GM18867 (cell line): ENCODE data around the gene TTC8.
"Not testable (repeated sequence)": the region's sequence is repeated elsewhere in the genome, so short reads cannot be mapped to it uniquely, and the experiment has no call there.

Source experiments
- ATAC-seq: cut with Tn5 transposase; IDR thresholded peaks from one replicate; pipeline ENCODE4 v1.9.1; 2021; ENCODE audit warnings: mild to moderate bottlenecking, moderate library complexity; ENCODE audit not compliant: unreplicated experiment

The TTC8 gene

GRCh38 chr14:88823968-88824313 is 510 bp upstream of the TTC8 start:
- peak; percentile 6 for ATAC-seq

GRCh38 chr14:88825078-88825458 is 617 bp downstream of the TTC8 start:
- no peak for ATAC-seq

- ATAC-seq, result no peak
Measured at GRCh38 chr14:88825503-88825902, 1.1 kb downstream of the TTC8 start.

GRCh38 chr14:88829188-88829587 is 4.7 kb downstream of the TTC8 start:
- ATAC-seq, result no peak

- ATAC-seq, result no peak
Measured at GRCh38 chr14:88829685-88830302, 5.3 kb downstream of the TTC8 start.

- ATAC-seq, result no peak
Measured at GRCh38 chr14:88831284-88831683, 6.8 kb downstream of the TTC8 start.

GRCh38 chr14:88834883-88835431 is 10.5 kb downstream of the TTC8 start:
- no peak for ATAC-seq

- ATAC-seq, result no peak
Measured at GRCh38 chr14:88835661-88836060, 11.2 kb downstream of the TTC8 start.

GRCh38 chr14:88837495-88837894 is 13.0 kb downstream of the TTC8 start:
- no peak for ATAC-seq

- no peak for ATAC-seq
Measured at GRCh38 chr14:88838015-88838414, 13.6 kb downstream of the TTC8 start.

GRCh38 chr14:88840926-88841325 is 16.5 kb downstream of the TTC8 start:
- no peak for ATAC-seq

GRCh38 chr14:88841741-88842140 is 17.3 kb downstream of the TTC8 start:
- ATAC-seq, result no peak

- ATAC-seq, result no peak
Measured at GRCh38 chr14:88842414-88842813, 18.0 kb downstream of the TTC8 start.

- no peak for ATAC-seq
Measured at GRCh38 chr14:88844980-88845491, 20.6 kb downstream of the TTC8 start.

- ATAC-seq, result no peak
Measured at GRCh38 chr14:88848571-88848970, 24.1 kb downstream of the TTC8 start.

GRCh38 chr14:88849716-88850115 is 25.3 kb downstream of the TTC8 start:
- ATAC-seq, result no peak

- no peak for ATAC-seq
Measured at GRCh38 chr14:88851587-88851986, 27.1 kb downstream of the TTC8 start.

GRCh38 chr14:88852632-88853031 is 28.2 kb downstream of the TTC8 start:
- ATAC-seq, result no peak

GRCh38 chr14:88853129-88853528 is 28.7 kb downstream of the TTC8 start:
- ATAC-seq, result no peak

- ATAC-seq, result no peak
Measured at GRCh38 chr14:88856786-88857366, 32.4 kb downstream of the TTC8 start.

- ATAC-seq, result not testable (repeated sequence)
Measured at GRCh38 chr14:88857861-88858260, 33.4 kb downstream of the TTC8 start.

- ATAC-seq, result not testable (repeated sequence)
Measured at GRCh38 chr14:88859118-88859517, 34.7 kb downstream of the TTC8 start.

GRCh38 chr14:88863167-88863566 is 38.7 kb downstream of the TTC8 start:
- ATAC-seq, result no peak
